ENCODE measurements around the gene SIPA1L2.
A peak's percentile ranks its signal among the peaks of the same experiment; 100 is the strongest.

The SIPA1L2 gene

DNA sequence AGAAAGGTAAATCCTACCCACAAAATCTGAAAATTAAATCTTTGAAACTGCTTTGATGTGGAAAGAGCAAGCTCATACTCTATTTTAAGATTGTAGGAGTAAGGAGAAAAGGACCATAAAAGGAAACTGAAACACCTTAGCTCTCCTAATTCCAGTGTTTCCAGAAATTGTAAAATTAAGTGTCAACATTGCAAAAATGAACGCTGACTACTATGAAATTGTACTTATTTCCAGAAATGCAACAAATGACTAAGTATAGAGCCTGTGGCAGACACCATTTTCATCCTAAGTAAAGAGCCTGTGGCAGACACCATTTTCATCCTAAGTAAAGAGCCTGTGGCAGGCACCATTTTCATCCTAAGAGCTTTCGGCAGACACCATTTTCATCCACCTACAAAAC, 6.9 kb upstream of the SIPA1L2 start:
- Histone ChIP-seq H4K20me1 (ENCODE audit: low read depth, low read length) (no peaks in the 10 kb centered on the region), H3K9me3 (ENCODE audit: insufficient read depth, low read length) (no peaks in the 10 kb centered on the region), H3K9ac (ENCODE audit: low read length) (no peak overlapping the region), H3K9me2 (replicated peaks; ENCODE audit: insufficient read depth, low read length) (no peaks in the 10 kb centered on the region), H3K4me2 (ENCODE audit: low read depth, low read length, poor library complexity, severe bottlenecking) (no peak overlapping the region), H3K36me3 (ENCODE audit: low read length) (no peaks in the 10 kb centered on the region), H2AFZ (ENCODE audit: low read depth, low read length, severe bottlenecking) (no peak overlapping the region), H3K4me3 (ENCODE audit: insufficient read depth, low read length, poor library complexity, severe bottlenecking) (no peak overlapping the region), H3K79me2 (ENCODE audit: insufficient read depth, low read length) (no peaks in the 10 kb centered on the region), H3K27me3 (ENCODE audit: low read length) (no peaks in the 10 kb centered on the region), H3F3A (ENCODE audit: insufficient read depth) (no peaks in the 10 kb centered on the region), H3K27ac (ENCODE audit: low read depth, low read length) (no peak overlapping the region)
- TF ChIP-seq, protein P1, sequence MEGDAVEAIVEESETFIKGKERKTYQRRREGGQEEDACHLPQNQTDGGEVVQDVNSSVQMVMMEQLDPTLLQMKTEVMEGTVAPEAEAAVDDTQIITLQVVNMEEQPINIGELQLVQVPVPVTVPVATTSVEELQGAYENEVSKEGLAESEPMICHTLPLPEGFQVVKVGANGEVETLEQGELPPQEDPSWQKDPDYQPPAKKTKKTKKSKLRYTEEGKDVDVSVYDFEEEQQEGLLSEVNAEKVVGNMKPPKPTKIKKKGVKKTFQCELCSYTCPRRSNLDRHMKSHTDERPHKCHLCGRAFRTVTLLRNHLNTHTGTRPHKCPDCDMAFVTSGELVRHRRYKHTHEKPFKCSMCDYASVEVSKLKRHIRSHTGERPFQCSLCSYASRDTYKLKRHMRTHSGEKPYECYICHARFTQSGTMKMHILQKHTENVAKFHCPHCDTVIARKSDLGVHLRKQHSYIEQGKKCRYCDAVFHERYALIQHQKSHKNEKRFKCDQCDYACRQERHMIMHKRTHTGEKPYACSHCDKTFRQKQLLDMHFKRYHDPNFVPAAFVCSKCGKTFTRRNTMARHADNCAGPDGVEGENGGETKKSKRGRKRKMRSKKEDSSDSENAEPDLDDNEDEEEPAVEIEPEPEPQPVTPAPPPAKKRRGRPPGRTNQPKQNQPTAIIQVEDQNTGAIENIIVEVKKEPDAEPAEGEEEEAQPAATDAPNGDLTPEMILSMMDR (IDR thresholded peaks at IDR 0.05; ENCODE audit: insufficient read depth, low read length, poor library complexity, severe bottlenecking), result no peak
- no peak for TF ChIP-seq EZH2phosphoT487 (conservative IDR thresholded peaks at IDR 0.05; ENCODE audit: low read length)

DNA sequence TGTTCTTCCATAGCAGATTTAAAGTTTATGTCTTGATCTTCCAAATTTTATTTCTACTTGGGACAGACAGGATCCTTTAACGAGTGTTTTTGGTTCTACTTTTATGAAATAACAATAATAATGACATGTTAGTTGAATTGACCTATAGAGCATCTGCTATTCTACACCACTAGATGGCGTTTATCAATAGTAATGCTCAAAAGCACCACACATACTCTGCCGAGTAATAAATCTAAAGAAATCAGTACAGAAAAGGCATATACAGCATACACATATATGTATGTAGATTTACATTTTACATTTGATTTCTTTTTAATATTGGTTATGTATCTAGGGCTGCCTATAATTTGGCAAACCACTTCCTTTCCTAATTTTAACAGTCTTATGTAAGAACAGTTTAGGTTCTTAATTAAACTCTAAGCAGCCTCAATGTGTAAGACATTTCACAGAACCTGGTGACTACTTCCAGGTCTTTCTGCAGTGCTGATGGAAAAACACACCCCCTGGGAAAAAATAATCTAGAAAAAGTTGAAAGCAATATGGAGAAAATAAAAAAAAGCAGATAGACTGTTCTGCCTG, 5.9 kb upstream of the SIPA1L2 start:
- Histone ChIP-seq H3K4me3 (ENCODE audit: insufficient read depth, low read length, poor library complexity, severe bottlenecking) (no peak overlapping the region), H4K20me1 (ENCODE audit: low read depth, low read length) (no peaks in the 10 kb centered on the region), H3F3A (ENCODE audit: insufficient read depth) (no peaks in the 10 kb centered on the region), H3K9me3 (ENCODE audit: insufficient read depth, low read length) (no peaks in the 10 kb centered on the region), H3K9ac (ENCODE audit: low read length) (no peak overlapping the region), H3K27me3 (ENCODE audit: low read length) (no peaks in the 10 kb centered on the region), H3K9me2 (replicated peaks; ENCODE audit: insufficient read depth, low read length) (no peaks in the 10 kb centered on the region), H3K4me2 (ENCODE audit: low read depth, low read length, poor library complexity, severe bottlenecking) (no peak overlapping the region), H3K27ac (ENCODE audit: low read depth, low read length) (no peak overlapping the region), H3K79me2 (ENCODE audit: insufficient read depth, low read length) (no peaks in the 10 kb centered on the region), H2AFZ (ENCODE audit: low read depth, low read length, severe bottlenecking) (no peak overlapping the region), H3K36me3 (ENCODE audit: low read length) (no peaks in the 10 kb centered on the region)
- TF ChIP-seq EZH2phosphoT487 (conservative IDR thresholded peaks at IDR 0.05; ENCODE audit: low read length), result no peak
- TF ChIP-seq, protein P1 (IDR thresholded peaks at IDR 0.05; ENCODE audit: insufficient read depth, low read length, poor library complexity, severe bottlenecking), result peak; percentile 55

DNA sequence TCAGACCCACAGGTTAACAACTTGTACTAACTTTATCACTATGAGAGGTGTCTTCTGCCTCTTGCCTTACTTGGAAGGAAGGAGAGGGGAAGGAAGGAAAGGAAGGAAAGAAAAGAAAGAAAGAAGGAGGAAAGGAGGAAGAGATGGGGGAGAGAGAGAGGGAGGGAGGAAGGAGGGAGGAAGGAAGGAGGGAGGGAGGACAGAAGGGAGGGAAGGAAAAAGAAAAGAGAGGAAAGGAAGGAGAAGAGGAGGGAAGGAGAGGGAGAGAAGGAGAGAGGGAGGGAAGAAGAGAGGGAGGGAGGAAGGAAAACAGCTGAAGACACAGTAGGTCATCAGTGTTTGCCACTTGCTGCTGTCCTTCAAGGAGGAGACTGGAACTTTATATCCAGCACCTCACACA, 5.3 kb upstream of the SIPA1L2 start:
- no peaks in the 10 kb centered on the region for H3K9me2 ChIP-seq (replicated peaks; ENCODE audit: insufficient read depth, low read length)
- no peaks in the 10 kb centered on the region for H3K79me2 ChIP-seq (ENCODE audit: insufficient read depth, low read length)
- no peak overlapping the region for H3K4me3 ChIP-seq (ENCODE audit: insufficient read depth, low read length, poor library complexity, severe bottlenecking)
- no peaks in the 10 kb centered on the region for H3K36me3 ChIP-seq (ENCODE audit: low read length)
- no peak overlapping the region for H3K27ac ChIP-seq (ENCODE audit: low read depth, low read length)
- no peaks in the 10 kb centered on the region for H3K9me3 ChIP-seq (ENCODE audit: insufficient read depth, low read length)
- no peak overlapping the region for H3K9ac ChIP-seq (ENCODE audit: low read length)
- no peaks in the 10 kb centered on the region for H3F3A ChIP-seq (ENCODE audit: insufficient read depth)
- H3K27me3 ChIP-seq (ENCODE audit: low read length), result no peaks in the 10 kb centered on the region
- H2AFZ ChIP-seq (ENCODE audit: low read depth, low read length, severe bottlenecking), result no peak overlapping the region
- TF ChIP-seq, protein P1 (IDR thresholded peaks at IDR 0.05; ENCODE audit: insufficient read depth, low read length, poor library complexity, severe bottlenecking), result no peak
- no peak for TF ChIP-seq EZH2phosphoT487 (conservative IDR thresholded peaks at IDR 0.05; ENCODE audit: low read length)
- H3K4me2 ChIP-seq (ENCODE audit: low read depth, low read length, poor library complexity, severe bottlenecking), result no peak overlapping the region
- no peaks in the 10 kb centered on the region for H4K20me1 ChIP-seq (ENCODE audit: low read depth, low read length)

Data from SU-DHL-6 (cell line).